Adipose tissue (tissue), 3 donors: ENCODE results near the gene UPK1A. TPM values are rescaled to one million over a fixed set of nuclear protein-coding genes. Genes with fewer than 3 reads are reported as not detected.

Experiments used
- H3K27ac ChIP-seq: one replicate; pipeline ENCODE4 v1.5.1; 2013; ENCODE audit warnings: low read depth, low read length
- WGBS, 3 donors: extraction: QIAGEN DNeasy Blood & Tissue Kit; methylation state at CpG; one replicate each; pipeline ENCODE4 v1.1.7; 2013; 5-methylcytosine and 5-hydroxymethylcytosine counted together
- polyA plus RNA-seq, 3 donors: library from polyadenylated mRNA; stranded (reverse); fragments of 200-250 nt; gene quantifications; one replicate each; pipeline ENCODE4 v1.2.3, GENCODE V29; 2013
- donor health status: healthy with polysubstance abuse.
- donor health status: Bipolar disorder and iron deficiency.
- donor health status: healthy.

UPK1A gene
- polyA plus RNA-seq = under 1 TPM in 2 of 3 donors, not detected in 1; 0.05 to 0.07 TPM

- no peak within 1 kb of the TSS for H3K27ac ChIP-seq
- 60 to 69% (median 68%) methylated on average over 16 of the region's 16 CpGs for WGBS, 3 donors
These were observed at the start of gene UPK1A for GRCh38 chr19:35666251-35666913. TSS of gene UPK1A (plus strand) at chr19:35666517. CDS start at chr19:35666813, 296 bp downstream.

GRCh38 chr19:35618857-35619256 is 47.5 kb upstream of the UPK1A start:
- no peak overlapping the region for H3K27ac ChIP-seq
- WGBS, 3 donors = 77 to 88% (median 86%) methylated on average over 7 of the region's 7 CpGs

GRCh38 chr19:35619290-35619923 is 46.9 kb upstream of the UPK1A start:
- no peak overlapping the region for H3K27ac ChIP-seq
- 91 to 99% (median 95%) methylated on average over 11 to 12 of the region's 12 CpGs for WGBS, 3 donors

GRCh38 chr19:35620001-35620400 is 46.3 kb upstream of the UPK1A start:
- 92 to 94% (median 93%) methylated on average over 17 of the region's 17 CpGs for WGBS, 3 donors

GRCh38 chr19:35621708-35622107 is 44.6 kb upstream of the UPK1A start:
- H3K27ac ChIP-seq = no peak overlapping the region
- 88 to 96% (median 92%) methylated on average over 9 of the region's 9 CpGs for WGBS, 3 donors

More at GRCh38 chr19:35620001-35620400, 46.3 kb upstream of the UPK1A start:
- H3K27ac ChIP-seq = no peak overlapping the region

- WGBS, 3 donors = 88 to 94% (median 89%) methylated on average over 11 to 13 of the region's 13 CpGs
- no peak overlapping the region for H3K27ac ChIP-seq
These were observed 43.6 kb upstream of the UPK1A start for GRCh38 chr19:35622750-35623149.

- 88 to 91% (median 90%) methylated on average over 6 of the region's 6 CpGs for WGBS, 3 donors
- no peak overlapping the region for H3K27ac ChIP-seq
These were observed 42.8 kb upstream of the UPK1A start for GRCh38 chr19:35623327-35624010.

GRCh38 chr19:35628264-35628564 is 38.1 kb upstream of the UPK1A start:
- 8 to 10% (median 9%) methylated on average over 9 of the region's 9 CpGs for whole genome bisulfite sequencing, 3 donors
- H3K27ac ChIP-seq = peak overlapping the region; percentile 11

GRCh38 chr19:35628565-35629331 is 37.6 kb upstream of the UPK1A start, which contains the start of gene RBM42:
TSS of gene RBM42 (plus strand) at chr19:35629036. CDS start at chr19:35629154, 118 bp downstream.
- 0% methylated on average over 56 of the region's 56 CpGs for WGBS, 3 donors
- H3K27ac ChIP-seq = peak within 1 kb of the TSS; percentile 11

GRCh38 chr19:35629332-35629633 is 37.0 kb upstream of the UPK1A start:
- 4 to 7% (median 4%) methylated on average over 15 of the region's 15 CpGs for WGBS, 3 donors
- no peak overlapping the region for H3K27ac ChIP-seq

GRCh38 chr19:35633727-35634440 is 32.4 kb upstream of the UPK1A start:
- WGBS, 3 donors = 89 to 94% (median 91%) methylated on average over 22 to 29 of the region's 29 CpGs

GRCh38 chr19:35636651-35637050 is 29.7 kb upstream of the UPK1A start:
- H3K27ac ChIP-seq = no peak overlapping the region
- 60 to 93% (median 92%) methylated on average over 3 of the region's 3 CpGs for WGBS, 3 donors

More at GRCh38 chr19:35633727-35634440, 32.4 kb upstream of the UPK1A start:
- no peak overlapping the region for H3K27ac ChIP-seq

GRCh38 chr19:35637165-35637564 is 29.2 kb upstream of the UPK1A start:
- H3K27ac ChIP-seq = no peak overlapping the region
- 91 to 93% (median 92%) methylated on average over 25 of the region's 25 CpGs for WGBS, 3 donors

- no peak overlapping the region for H3K27ac ChIP-seq
- 46 to 60% (median 59%) methylated on average over 6 of the region's 6 CpGs for WGBS, 3 donors
These were observed 27.0 kb upstream of the UPK1A start for GRCh38 chr19:35639321-35639639.

- WGBS, 3 donors = 81 to 88% (median 82%) methylated on average over 8 of the region's 8 CpGs
- no peak overlapping the region for H3K27ac ChIP-seq
These were observed 26.5 kb upstream of the UPK1A start for GRCh38 chr19:35639863-35640262.

GRCh38 chr19:35641515-35642151 is 24.7 kb upstream of the UPK1A start, which contains the start of gene ETV2:
TSS of gene ETV2 (plus strand) at chr19:35641745. CDS start at chr19:35642461, 716 bp downstream.
- 14 to 43% (median 19%) methylated on average over 26 to 28 of the region's 28 CpGs for WGBS, 3 donors
- no peak within 1 kb of the TSS for H3K27ac ChIP-seq

GRCh38 chr19:35642312-35642711 is 24.0 kb upstream of the UPK1A start:
- WGBS, 3 donors = 63 to 81% (median 78%) methylated on average over 10 of the region's 10 CpGs
- H3K27ac ChIP-seq = no peak overlapping the region

- no peak overlapping the region for H3K27ac ChIP-seq
- WGBS, 3 donors = 31 to 43% (median 43%) methylated on average over 12 to 15 of the region's 15 CpGs
These were observed 23.5 kb upstream of the UPK1A start for GRCh38 chr19:35642798-35643254.
